Left kidney (tissue), 2 donors: Measurements from ENCODE around the gene MRPS25. TPM values are rescaled to one million over a fixed set of nuclear protein-coding genes. Genes with fewer than 3 reads are reported as not detected.
"Not testable (repeated sequence)": the region's sequence is repeated elsewhere in the genome, so short reads cannot be mapped to it uniquely, and the experiment has no call there.

Experiments
- DNase-seq: peaks from one replicate; pipeline ENCODE4 v3.0.0-alpha.2; 2013
- polyA plus RNA-seq: library from polyadenylated mRNA; unstranded; fragments of 120-200 nt; gene quantifications from one replicate; pipeline ENCODE4 v1.2.1, GENCODE V29; 2013; ENCODE audit not compliant: insufficient read length

Gene MRPS25
- polyA plus RNA-seq, 1 donor: 102 TPM

DNA sequence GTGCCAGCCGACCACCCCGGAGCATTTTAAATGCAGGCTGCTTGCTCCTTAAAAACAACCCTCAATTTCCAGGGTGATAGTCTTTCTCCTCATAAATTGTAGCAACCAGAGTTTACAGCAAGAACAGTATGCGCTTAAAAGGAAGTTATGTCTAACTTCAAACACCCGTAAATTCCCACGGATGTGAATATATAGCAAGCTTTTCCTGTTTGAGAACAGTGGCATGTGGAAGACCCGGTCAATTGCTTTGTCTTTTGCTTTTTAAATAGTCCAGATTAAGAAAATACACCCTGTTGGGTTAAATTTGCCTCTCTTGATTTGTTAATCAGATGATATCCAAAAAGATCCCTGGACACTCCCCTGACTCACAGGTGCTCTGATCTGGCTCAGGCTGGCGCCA, 20.8 kb downstream of the MRPS25 start:
- no peak for DNase-seq

GRCh38 chr3:15043408-15044171, 21.5 kb downstream of the MRPS25 start:
- DNase-seq: no peak

DNA sequence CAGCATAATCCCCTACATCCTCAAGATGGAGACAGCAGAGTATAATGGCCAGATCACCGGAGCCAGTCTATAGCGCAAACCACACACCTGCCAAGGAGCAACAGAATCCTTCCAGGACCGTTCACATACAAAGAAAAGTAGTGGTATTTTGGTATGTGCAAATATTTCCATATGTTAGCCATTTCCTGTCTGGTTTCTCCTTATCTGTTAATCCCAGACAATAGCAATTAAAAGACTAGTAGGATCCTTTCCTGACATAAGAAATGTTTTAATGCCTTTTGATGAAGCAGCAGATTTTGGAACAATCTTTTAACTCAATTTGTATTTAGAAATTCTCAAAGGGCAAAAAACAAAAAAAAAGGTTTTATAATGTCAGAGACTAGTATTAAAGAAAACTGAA, 22.2 kb downstream of the MRPS25 start:
- DNase-seq: no peak

GRCh38 chr3:15041950-15042349, 23.2 kb downstream of the MRPS25 start:
- no peak for DNase-seq

- no peak for DNase-seq
Observed at GRCh38 chr3:15040844-15041243, 24.3 kb downstream of the MRPS25 start.

GRCh38 chr3:15038306-15038705, 26.8 kb downstream of the MRPS25 start:
- DNase-seq: no peak

DNA sequence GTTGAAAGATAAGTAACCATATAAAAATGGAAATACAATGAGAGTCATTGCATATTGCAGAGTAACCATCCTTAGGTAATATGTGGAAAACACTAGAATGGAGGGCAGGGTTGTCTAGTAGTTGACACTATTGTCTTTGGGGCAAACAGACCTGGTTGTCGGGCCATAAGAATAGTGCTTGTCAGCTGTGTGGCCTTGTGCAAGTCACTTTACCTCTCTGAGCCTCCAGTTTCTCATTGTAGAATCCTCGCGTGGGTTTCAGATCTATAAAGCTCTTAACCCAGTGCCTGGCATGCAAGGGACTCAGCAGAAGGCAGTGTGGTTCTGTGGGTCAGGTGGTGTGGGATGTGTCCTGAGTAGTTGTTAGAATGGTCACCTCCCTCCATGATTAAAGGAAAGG, 32.0 kb downstream of the MRPS25 start:
- DNase-seq: no peak

GRCh38 chr3:15032650-15033049, 32.5 kb downstream of the MRPS25 start:
- DNase-seq: no peak

GRCh38 chr3:15029625-15030024, 35.5 kb downstream of the MRPS25 start:
- no peak for DNase-seq

DNA sequence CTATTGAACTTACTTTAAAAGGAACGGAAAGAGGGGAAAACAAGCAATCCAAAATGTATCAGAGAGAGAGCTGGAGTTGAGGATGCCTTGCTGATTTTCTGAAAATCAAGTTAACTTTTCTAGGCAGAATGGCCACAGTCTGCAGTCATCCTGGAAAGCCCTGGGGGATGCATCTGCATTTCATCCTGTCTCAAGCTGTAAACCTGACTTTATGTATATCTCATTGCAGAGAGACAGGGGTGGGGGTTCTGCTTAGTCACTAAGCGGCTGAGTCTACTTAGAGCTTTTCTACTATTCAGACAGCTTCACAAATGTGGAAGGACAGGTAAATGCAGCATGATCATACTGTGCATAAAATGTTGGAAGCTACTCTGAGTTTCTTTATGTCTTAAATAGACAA, 41.4 kb downstream of the MRPS25 start:
- DNase-seq: no peak

GRCh38 chr3:15023249-15023648, 41.9 kb downstream of the MRPS25 start:
- no peak for DNase-seq

GRCh38 chr3:15017191-15017590, 47.9 kb downstream of the MRPS25 start:
- DNase-seq: no peak

DNA sequence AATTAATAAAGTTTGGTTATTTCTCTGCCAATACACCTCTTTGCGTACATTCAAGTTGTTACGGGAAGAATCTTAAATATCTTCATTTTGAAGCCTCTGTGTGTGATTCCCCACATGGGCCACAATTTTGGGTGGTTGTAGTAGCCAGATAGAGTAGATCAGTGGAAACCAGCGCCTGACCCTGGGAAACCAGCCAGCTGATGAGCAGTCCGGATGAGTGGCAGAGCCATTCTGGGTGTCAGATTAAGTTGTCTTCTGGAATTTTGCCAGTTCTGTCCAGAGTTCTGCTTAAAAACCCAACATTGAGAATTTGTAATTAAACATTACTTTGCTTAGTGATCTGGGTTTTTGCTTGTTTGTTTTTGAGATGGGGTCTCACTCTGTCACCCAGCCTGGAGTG, 49.7 kb downstream of the MRPS25 start:
- DNase-seq: no peak

DNA sequence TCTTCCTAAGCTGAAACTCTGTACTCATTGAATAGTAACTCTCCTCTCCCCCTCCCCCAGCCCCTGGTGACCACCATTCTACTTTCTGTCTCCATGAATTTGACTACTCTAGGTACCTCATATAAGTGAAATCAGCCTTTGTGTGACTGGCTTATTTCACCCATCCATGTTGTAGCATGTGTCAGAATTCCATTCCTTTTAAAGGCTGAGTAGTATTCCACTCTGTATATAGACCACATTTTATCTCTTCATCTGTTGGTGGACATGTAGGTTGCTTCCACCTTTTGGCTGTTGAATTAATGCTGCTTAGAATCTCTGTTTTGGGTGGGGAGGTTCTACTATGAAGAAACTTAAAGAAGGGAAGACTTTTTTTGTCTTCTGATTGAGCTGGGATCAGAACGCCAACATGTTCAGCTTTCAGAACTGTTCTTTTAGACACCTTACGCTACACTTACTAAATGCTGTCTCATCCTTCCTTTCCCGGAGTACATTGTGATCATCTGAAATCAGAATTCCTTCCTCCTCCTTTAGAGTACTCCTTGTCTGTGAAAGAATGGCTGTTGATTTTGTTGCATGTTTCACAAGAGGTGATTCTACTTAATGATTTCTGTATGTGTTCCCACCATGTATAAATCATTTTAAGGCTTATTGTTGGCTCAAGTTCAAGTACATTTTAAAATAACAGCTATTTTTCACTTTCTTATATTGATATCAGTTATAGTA, 50.3 kb downstream of the MRPS25 start:
- DNase-seq: no peak

- no peak for DNase-seq
Observed at GRCh38 chr3:15011174-15011573, 53.9 kb downstream of the MRPS25 start.

GRCh38 chr3:15010664-15011063, 54.5 kb downstream of the MRPS25 start:
- DNase-seq: no peak

DNA sequence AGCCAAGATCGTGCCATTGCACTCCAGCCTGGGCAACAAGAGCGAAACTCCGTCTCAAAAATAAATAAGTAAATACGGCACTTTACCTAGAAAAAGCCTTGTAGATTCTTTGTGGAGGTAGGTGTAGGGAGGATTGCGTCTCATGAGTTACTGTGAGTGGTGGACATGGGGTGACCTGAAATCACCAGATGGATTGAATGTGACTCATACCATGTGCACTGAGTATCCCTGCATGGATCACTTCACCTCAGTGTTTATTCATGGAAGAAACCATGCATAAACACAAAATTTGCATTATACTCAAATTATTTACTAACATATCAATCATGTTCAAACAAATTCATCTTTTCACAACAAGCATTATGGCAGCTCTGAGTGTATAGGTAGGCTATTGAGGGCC, 55.9 kb downstream of the MRPS25 start:
- DNase-seq: no peak

DNA sequence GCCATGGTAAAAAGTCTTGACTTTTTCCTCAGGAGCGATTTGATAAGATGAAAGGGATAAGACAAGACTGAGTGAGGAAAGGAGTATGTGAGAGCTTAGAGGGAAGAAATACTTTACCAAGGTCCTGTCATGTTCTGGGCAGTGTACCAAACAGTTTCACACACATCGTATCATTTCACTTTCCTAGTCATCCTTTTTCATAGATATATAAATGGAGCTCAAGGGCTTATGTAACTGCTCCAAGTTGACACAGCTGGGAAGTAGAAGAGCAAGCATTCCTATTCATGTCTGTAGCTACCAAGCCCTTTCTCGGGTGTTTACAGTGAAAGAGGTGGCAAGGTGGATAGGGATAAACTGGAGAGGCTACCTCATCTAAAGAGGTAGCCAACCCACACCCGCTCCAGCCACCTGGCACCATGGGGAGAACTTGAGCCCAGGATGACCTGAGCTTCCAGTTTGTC, 57.4 kb downstream of the MRPS25 start:
- DNase-seq: no peak

DNA sequence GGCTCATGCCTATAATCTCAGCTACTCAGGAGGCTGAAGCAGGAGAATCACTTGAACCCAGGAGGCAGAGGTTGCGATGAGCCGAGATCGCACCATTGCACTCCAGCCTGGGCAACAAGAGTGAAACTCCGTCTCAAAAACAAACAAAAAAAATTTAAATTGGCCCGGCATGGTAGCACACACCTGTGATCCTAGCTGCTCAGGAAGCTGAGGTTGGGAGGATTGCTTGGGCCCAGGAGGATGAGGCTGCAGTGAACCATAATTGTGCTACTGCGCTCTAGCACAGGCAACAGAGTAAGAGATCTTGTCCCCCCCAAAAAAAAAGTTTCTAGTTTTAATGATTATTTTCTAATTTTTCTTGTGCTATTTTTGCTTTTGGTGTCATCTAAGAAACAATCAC, 65.9 kb downstream of the MRPS25 start:
- DNase-seq: not testable (repeated sequence)
